Peyer's patch (tissue), 4 donors: ENCODE results near the gene ASB3.

Experiments
- CTCF ChIP-seq, 6 experiments: fragments of 450-650 bp in 4 of 6; fragments of 200-600 bp in 2 of 6; sonication (generic) in 1 of 6; IDR thresholded peaks; one replicate each; pipeline ENCODE4 v1.5.1; 2017 to 2019; ENCODE audit warnings: antibody characterized with exemption in 6 of 6, mild to moderate bottlenecking in 3 of 6, moderate library complexity in 1 of 6
- POLR2A ChIP-seq, 2 donors: fragments of 450-650 bp; IDR thresholded peaks; one replicate each; pipeline ENCODE4 v1.5.1; 2017; ENCODE audit warnings: antibody characterized with exemption in 2 of 2, mild to moderate bottlenecking in 2 of 2, moderate library complexity in 2 of 2

- TF ChIP-seq POLR2A (IDR thresholded peaks at IDR 0.05) (no peak), CTCF (IDR thresholded peaks at IDR 0.05) (no peak)
These were observed 150.6 kb downstream of the ASB3 start for GRCh38 chr2:53636109-53636508.
